HCT116 (cell line): ENCODE results near the gene LDLRAD4. TPM values are rescaled to one million over a fixed set of nuclear protein-coding genes. Genes with fewer than 3 reads are reported as not detected.

ENCODE experiments used
- ATAC-seq: fragments of 200-7000 bp; cut with Tn5 transposase; 2 replicates; pipeline ENCODE4 v1.9.1; 2020; ENCODE audit warnings: mild to moderate bottlenecking, moderate library complexity
- BruUV-seq: library from RNA; stranded (reverse); fragments of 400-500 nt; replicated peaks from 2 replicates; lab custom pipeline; 2021; lab: Mats Ljungman, UMichigan
- CTCF ChIA-PET: fragments of 300-600 bp; sonication (Branson Sonifier 250); formaldehyde crosslinking; loops from one replicate; lab custom pipeline; 2021; ENCODE audit warnings: antibody characterized with exemption; lab: Charles Lee
- POLR2A ChIA-PET: fragments of 300-600, 350-600 bp; sonication (Branson Sonifier 250); formaldehyde crosslinking; loops from one replicate; lab custom pipeline; 2021; ENCODE audit warnings: antibody characterized with exemption; lab: Charles Lee
- RAD21 ChIA-PET, 2 experiments: fragments of 300-600 bp; sonication (Branson Sonifier 250); formaldehyde crosslinking; loops; one replicate each; lab custom pipeline; 2023; ENCODE audit warnings: low total read pairs in 2 of 2; ENCODE audit not compliant: uncharacterized antibody in 2 of 2, unreplicated experiment in 2 of 2, low non-redundant PET in 1 of 2; lab: Charles Lee
- DNase-seq: peaks from one replicate; pipeline ENCODE4 v3.0.0-alpha.2; 2010; ENCODE audit warnings: low read depth, low spot score
- H2AFZ ChIP-seq: fragments of 200-600 bp; shearing (Covaris generic), sonication (generic); 2 replicates; pipeline ENCODE4 v1.6.1; 2017; ENCODE audit warnings: low read depth, mixed run types, mixed read lengths, antibody characterized with exemption, low read length; ENCODE audit not compliant: poor library complexity, severe bottlenecking
- H3K27ac ChIP-seq: 2 replicates; pipeline ENCODE4 v1.5.1; 2012; ENCODE audit warnings: low read depth, low read length
- H3K27me3 ChIP-seq: fragments of 200-600 bp; sonication (generic); 2 replicates; pipeline ENCODE4 v1.6.1; 2016; ENCODE audit warnings: mixed run types, low read length, mixed read lengths; ENCODE audit not compliant: insufficient read depth
- H3K36me3 ChIP-seq, 2 experiments: fragments of 200-500 bp in 1 of 2; fragments of 200-600 bp in 1 of 2; sonication (Bioruptor generic) in 1 of 2; sonication (generic) in 1 of 2; 2 replicates each; pipeline versions ENCODE4 v1.5.1 to v1.6.1; 2014 to 2016; ENCODE audit warnings: low read length in 2 of 2, inconsistent platforms in 1 of 2, mixed read lengths in 1 of 2, mixed run types in 1 of 2; ENCODE audit not compliant: insufficient read depth in 2 of 2, control insufficient read depth in 1 of 2
- H3K4me1 ChIP-seq, 2 experiments: fragments of 200-600 bp in 1 of 2; sonication (generic) in 1 of 2; 2 replicates each; pipeline versions ENCODE4 v1.5.1 to v1.6.1; 2012 to 2017; ENCODE audit warnings: low read length in 2 of 2, inconsistent platforms in 1 of 2, mild to moderate bottlenecking in 1 of 2, mixed read lengths in 1 of 2, mixed run types in 1 of 2, moderate library complexity in 1 of 2; ENCODE audit not compliant: insufficient read depth in 2 of 2, control insufficient read depth in 1 of 2
- H3K4me2 ChIP-seq: fragments of 200-600 bp; sonication (generic); 2 replicates; pipeline ENCODE4 v1.6.1; 2017; ENCODE audit warnings: mixed run types, low read length, mixed read lengths
- H3K4me3 ChIP-seq, 2 experiments: fragments of 200-600 bp in 1 of 2; sonication (generic) in 1 of 2; replicated peaks in 1 of 2; 2 replicates each; pipeline ENCODE4 v1.5.1; 2011 to 2016; ENCODE audit warnings: low read length in 2 of 2, control low read depth in 1 of 2, low read depth in 1 of 2, mild to moderate bottlenecking in 1 of 2, mixed read lengths in 1 of 2, mixed run types in 1 of 2
- H3K79me2 ChIP-seq: fragments of 200-600 bp; sonication (generic); 2 replicates; pipeline ENCODE4 v1.6.1; 2017; ENCODE audit warnings: mild to moderate bottlenecking, mixed run types, low read length, moderate library complexity, mixed read lengths; ENCODE audit not compliant: insufficient read depth
- H3K9ac ChIP-seq: fragments of 200-600 bp; sonication (generic); 2 replicates; pipeline ENCODE4 v1.6.1; 2016; ENCODE audit warnings: low read length, mixed read lengths
- H3K9me2 ChIP-seq: fragments of 200-600 bp; sonication (generic), shearing (Covaris generic); 2 replicates; pipeline ENCODE4 v1.6.1; 2017; ENCODE audit warnings: mixed run types, mild to moderate bottlenecking, moderate library complexity; ENCODE audit not compliant: insufficient read depth
- H3K9me3 ChIP-seq, 2 experiments: fragments of 200-500 bp in 1 of 2; fragments of 200-600 bp in 1 of 2; sonication (Bioruptor generic) in 1 of 2; sonication (generic) in 1 of 2; 2 replicates each; pipeline ENCODE4 v1.6.1; 2014 to 2017; ENCODE audit warnings: low read length in 2 of 2, mixed read lengths in 2 of 2, inconsistent platforms in 1 of 2, low read depth in 1 of 2, mild to moderate bottlenecking in 1 of 2, mixed run types in 1 of 2, moderate library complexity in 1 of 2; ENCODE audit not compliant: control insufficient read depth in 1 of 2, insufficient read depth in 1 of 2
- H4K20me1 ChIP-seq: fragments of 200-600 bp; sonication (generic), shearing (Covaris generic); 2 replicates; pipeline ENCODE4 v1.6.1; 2017; ENCODE audit warnings: mixed run types, mild to moderate bottlenecking, moderate library complexity; ENCODE audit not compliant: insufficient read depth
- ATF3 ChIP-seq: IDR thresholded peaks from 2 replicates; pipeline ENCODE4 v1.6.1; 2012
- CTCF ChIP-seq, 3 experiments: fragments of 200-600 bp in 1 of 3; sonication (generic) in 1 of 3; IDR thresholded peaks in 2 of 3; conservative IDR thresholded peaks in 1 of 3; 2 replicates each; pipeline ENCODE4 v1.5.1; 2012 to 2017; ENCODE audit warnings: low read depth in 2 of 3, low read length in 2 of 3, antibody characterized with exemption in 1 of 3, borderline replicate concordance in 1 of 3, control low read depth in 1 of 3, mild to moderate bottlenecking in 1 of 3, mixed read lengths in 1 of 3, mixed run types in 1 of 3, moderate library complexity in 1 of 3; ENCODE audit not compliant: insufficient read depth in 1 of 3
- EZH2 ChIP-seq: fragments of 200-600 bp; sonication (generic); IDR thresholded peaks from 2 replicates; pipeline ENCODE4 v1.6.1; 2017; ENCODE audit warnings: antibody characterized with exemption, mixed run types
- EZH2phosphoT487 ChIP-seq: fragments of 200-600 bp; IDR thresholded peaks from 2 replicates; pipeline ENCODE4 v1.6.1; 2018; ENCODE audit warnings: antibody characterized with exemption, borderline replicate concordance
- FOSL1 ChIP-seq: IDR thresholded peaks from 2 replicates; pipeline ENCODE4 v1.6.1; 2012; ENCODE audit warnings: low read depth
- POLR2A ChIP-seq: IDR thresholded peaks from 2 replicates; pipeline ENCODE4 v1.7.0; 2011; ENCODE audit warnings: borderline replicate concordance; ENCODE audit not compliant: insufficient read depth, insufficient read length; ENCODE audit errors: extremely low read depth
- SIN3A ChIP-seq: IDR thresholded peaks from 2 replicates; pipeline ENCODE4 v1.6.1; 2012; ENCODE audit warnings: low read depth
- TCF7L2 ChIP-seq: IDR thresholded peaks from 2 replicates; pipeline ENCODE4 v1.7.0; 2011; ENCODE audit warnings: borderline replicate concordance, inconsistent platforms; ENCODE audit not compliant: insufficient read depth, insufficient read length; ENCODE audit errors: extremely low read depth
- ZFX ChIP-seq: fragments of 450-650 bp; IDR thresholded peaks from 2 replicates; pipeline ENCODE4 v1.6.1; 2017
- intact Hi-C: fragments of 100-400 bp; cut with micrococcal nuclease; formaldehyde crosslinking; loops from 2 replicates; pipeline ENCODE4 v1.10.0; 2022
- total RNA-seq: library from RNA; stranded (reverse); gene quantifications from one replicate; pipeline ENCODE4 v1.2.1, GENCODE V29; 2021; ENCODE audit not compliant: unreplicated experiment

LDLRAD4 gene
- total RNA-seq, 1 experiment from 2014 or later: 1.2 TPM

GRCh38 chr18:13653746-13654433, 435.3 kb downstream of the LDLRAD4 start:
- Histone ChIP-seq H3K27me3 (no peaks in the 10 kb centered on the region), H2AFZ (no peak overlapping the region), H3K9me2 (no peaks in the 10 kb centered on the region), H3K36me3 (no peaks in the 10 kb centered on the region), H3K79me2 (no peaks in the 10 kb centered on the region), H3K27ac (no peak overlapping the region), H3K4me3 (no peak overlapping the region), H3K9ac (no peak overlapping the region), H4K20me1 (no peaks in the 10 kb centered on the region), H3K4me1 (no peaks in the 10 kb centered on the region), H3K9me3 (no peaks in the 10 kb centered on the region), H3K4me2 (no peak overlapping the region)
- ChIA-PET RAD21 (no interaction called here), POLR2A (interaction anchor here (0.6 kb wide), 1 partner anchor 10 kb away, joined by 3 read pairs; no protein-coding TSS in a partner anchor), CTCF (no interaction called here)
- TF ChIP-seq EZH2phosphoT487 (no peak), EZH2 (no peak), POLR2A (no peak), ATF3 (no peak), ZFX (no peak), FOSL1 (no peak), TCF7L2 (no peak), CTCF (IDR thresholded peaks at IDR 0.05 in 2 of 3, conservative IDR thresholded peaks at IDR 0.05 in 1 of 3; ENCODE audit: borderline replicate concordance in 1 of 3, insufficient read depth in 1 of 3, low read depth in 2 of 3, low read length in 2 of 3) (no peak), SIN3A (no peak)
- intact Hi-C loops: no loop called here
- ATAC-seq: no peak
- no peak for DNase-seq
- no TSS peak for BruUV-seq
